Cardiac fibroblast (primary cell): ENCODE results near the gene YIF1A.

Experiments
- DNase-seq, 2 donors: peaks; one replicate each; pipeline versions ENCODE4 v3.0.0 to v3.0.0-alpha.2; 2010; ENCODE audit warnings: low read depth in 2 of 2
- H3K4me3 ChIP-seq, 2 donors: replicated peaks in 1 of 2; 1 replicate in 1 of 2; 2 replicates in 1 of 2; pipeline ENCODE4 v1.5.1; 2011; ENCODE audit warnings: low read depth in 2 of 2, low read length in 2 of 2, mild to moderate bottlenecking in 2 of 2, moderate library complexity in 1 of 2
- TF ChIP-seq, protein P1 (sequence below): IDR thresholded peaks from one replicate; pipeline ENCODE4 v1.5.1; 2011; ENCODE audit warnings: low read depth, mild to moderate bottlenecking, low read length, inconsistent platforms

Gene YIF1A

DNA sequence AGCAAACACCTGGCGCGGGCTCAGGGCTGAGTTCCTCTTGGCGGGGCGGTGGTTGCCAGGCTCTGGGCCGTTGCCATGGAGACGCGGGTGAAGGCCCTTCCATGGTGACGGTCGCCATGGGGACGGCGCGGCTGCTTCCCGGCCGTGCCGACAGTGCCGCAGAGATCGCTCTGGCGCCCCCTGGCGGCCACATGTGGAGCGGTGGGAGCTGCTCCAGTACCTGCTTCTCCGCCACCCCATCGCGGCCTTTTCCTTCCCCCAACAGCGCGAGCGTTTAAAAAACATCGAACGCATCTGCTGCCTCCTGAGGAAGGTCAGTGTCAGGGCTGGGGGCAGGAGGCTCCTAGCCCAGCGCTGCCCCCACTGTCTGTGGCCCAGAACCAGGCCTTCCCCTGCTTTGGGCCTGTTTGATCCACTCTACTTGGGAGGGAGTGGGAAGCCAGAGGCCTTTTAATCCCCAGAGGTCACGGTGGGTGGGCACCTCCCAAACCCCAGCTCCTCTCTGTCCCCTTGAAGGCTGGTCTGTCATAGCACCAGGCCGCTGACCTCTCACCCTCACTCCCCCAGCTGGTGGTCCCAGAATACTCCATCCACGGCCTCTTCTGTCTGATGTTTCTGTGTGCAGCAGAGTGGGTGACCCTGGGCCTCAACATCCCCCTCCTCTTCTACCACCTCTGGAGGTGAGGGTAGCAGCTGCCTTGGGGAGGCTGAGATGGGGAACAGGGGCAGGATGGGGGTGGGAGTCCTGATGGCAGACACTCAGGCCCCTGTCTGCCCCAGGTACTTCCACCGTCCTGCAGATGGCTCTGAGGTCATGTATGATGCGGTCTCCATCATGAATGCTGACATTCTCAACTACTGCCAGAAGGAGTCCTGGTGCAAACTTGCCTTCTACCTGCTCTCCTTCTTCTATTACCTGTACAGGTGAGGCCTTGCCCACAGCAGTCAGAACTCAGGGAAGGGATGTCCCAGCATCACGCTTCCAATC lies 6.2 kb downstream of the YIF1A start:
- DNase-seq, result peak; percentile 96 to 97
- H3K4me3 ChIP-seq, result no peak overlapping the region
- TF ChIP-seq, protein P1, sequence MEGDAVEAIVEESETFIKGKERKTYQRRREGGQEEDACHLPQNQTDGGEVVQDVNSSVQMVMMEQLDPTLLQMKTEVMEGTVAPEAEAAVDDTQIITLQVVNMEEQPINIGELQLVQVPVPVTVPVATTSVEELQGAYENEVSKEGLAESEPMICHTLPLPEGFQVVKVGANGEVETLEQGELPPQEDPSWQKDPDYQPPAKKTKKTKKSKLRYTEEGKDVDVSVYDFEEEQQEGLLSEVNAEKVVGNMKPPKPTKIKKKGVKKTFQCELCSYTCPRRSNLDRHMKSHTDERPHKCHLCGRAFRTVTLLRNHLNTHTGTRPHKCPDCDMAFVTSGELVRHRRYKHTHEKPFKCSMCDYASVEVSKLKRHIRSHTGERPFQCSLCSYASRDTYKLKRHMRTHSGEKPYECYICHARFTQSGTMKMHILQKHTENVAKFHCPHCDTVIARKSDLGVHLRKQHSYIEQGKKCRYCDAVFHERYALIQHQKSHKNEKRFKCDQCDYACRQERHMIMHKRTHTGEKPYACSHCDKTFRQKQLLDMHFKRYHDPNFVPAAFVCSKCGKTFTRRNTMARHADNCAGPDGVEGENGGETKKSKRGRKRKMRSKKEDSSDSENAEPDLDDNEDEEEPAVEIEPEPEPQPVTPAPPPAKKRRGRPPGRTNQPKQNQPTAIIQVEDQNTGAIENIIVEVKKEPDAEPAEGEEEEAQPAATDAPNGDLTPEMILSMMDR, result peak; percentile 97

DNA sequence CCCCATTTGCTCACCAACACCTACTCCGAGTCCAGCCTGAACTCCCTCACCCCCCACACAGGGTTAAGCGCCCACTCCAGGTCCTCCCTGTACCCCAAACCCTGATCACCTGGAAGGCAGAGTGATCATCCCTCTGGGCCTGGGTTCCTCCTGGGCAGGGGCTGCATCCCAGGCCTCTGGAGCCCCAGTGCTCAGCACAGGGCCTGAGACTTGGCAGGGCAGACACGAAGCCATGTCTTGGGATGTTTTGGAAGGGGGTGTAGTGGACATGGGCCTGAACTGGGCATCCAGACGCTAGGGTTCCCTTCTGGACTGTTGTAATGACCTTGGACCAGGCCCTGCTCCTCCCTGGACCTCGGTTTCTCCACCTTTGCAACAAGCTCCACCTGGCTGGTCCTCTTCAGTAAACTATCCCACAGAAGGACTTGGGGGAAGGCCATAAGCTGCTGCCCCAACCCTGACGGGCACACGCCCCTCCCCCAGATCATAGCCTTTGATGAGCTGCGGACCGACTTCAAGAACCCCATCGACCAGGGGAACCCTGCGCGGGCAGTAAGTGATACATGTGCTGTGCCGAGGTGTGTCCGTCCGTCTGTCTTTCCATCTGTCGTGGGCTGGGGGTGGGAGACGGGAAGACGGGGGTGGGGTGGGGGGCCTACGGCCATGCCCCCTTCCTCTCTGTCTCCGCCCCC lies 7.0 kb downstream of the YIF1A start:
- H3K4me3 ChIP-seq, result no peak overlapping the region
- TF ChIP-seq, protein P1, result no peak
- DNase-seq, result no peak

DNA sequence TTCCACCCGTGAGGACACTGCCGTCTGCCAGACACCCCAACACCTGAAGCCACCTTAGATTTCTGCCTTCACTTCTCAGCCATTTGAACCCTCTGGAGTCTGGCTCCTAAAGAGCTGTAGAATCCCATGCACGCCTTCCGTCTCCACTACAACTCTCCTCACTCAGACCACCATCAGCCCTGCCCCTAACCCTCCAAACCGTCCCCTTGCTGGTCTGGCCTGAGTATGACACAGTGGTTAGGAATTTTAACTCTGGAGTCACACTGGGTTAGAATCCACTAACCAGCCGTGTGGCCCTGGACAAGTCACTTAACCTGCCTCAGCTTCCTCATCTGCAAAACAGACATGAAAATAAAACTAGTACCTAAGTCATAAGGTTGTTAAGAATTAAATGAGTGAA lies 7.9 kb downstream of the YIF1A start:
- no peak overlapping the region for H3K4me3 ChIP-seq
- TF ChIP-seq, protein P1, result no peak
- DNase-seq, result peak in 1 of 2 donors; percentile 22

DNA sequence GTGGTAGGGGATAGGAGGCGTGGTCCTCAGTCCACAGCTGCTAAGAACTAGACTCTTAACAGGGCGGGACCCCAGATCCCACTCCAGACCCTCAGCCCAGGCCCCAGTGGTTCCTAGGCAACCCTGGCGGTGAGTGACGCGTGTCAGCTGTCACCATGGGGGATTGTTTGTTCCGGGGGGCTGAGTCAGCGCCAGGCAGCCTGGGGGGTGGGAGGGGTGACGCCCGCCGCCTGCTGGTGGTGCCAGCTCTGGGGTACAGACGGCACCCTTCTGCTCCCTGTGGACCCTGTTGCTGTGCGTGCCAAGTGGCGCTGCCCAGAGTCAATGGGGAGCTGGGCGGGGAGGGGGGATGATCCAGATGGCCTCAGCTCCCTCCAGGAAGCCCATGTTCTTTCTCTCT lies 8.5 kb downstream of the YIF1A start:
- H3K4me3 ChIP-seq, result no peak overlapping the region
- DNase-seq, result no peak
- TF ChIP-seq, protein P1, result no peak

DNA sequence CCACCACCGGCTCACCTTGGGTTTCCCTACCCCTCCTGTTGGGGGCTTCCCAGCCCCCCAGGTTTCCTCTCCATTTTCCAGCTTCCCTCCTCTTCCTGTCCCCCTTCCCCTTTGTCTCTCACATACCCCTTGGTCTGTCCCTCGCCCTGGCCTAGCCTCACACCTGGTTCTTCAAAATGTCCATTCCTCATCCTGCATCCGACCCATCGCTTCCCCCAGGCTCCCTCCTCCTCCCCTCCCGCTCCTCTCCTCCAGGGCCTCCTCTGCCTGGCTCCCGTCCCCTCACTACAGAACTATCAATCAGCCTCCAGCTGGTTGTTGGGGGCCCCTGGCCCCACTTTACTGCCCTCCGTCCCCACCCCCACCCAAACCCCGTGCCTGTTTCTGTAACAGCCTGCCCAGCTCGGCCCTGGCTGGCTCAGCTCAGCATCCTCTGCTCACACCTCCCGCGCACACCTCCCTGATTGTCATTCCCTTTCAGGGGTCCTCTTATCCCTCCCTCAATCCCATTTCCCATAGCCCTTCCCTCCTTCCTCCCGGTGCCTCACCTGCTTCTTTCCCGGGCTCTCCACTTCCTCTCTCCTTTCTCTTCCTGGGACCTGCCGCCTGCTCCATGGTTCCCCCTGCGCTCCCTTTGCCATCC lies 9.7 kb downstream of the YIF1A start:
- no peak for DNase-seq
- TF ChIP-seq, protein P1, result no peak
- H3K4me3 ChIP-seq, result no peak overlapping the region

DNA sequence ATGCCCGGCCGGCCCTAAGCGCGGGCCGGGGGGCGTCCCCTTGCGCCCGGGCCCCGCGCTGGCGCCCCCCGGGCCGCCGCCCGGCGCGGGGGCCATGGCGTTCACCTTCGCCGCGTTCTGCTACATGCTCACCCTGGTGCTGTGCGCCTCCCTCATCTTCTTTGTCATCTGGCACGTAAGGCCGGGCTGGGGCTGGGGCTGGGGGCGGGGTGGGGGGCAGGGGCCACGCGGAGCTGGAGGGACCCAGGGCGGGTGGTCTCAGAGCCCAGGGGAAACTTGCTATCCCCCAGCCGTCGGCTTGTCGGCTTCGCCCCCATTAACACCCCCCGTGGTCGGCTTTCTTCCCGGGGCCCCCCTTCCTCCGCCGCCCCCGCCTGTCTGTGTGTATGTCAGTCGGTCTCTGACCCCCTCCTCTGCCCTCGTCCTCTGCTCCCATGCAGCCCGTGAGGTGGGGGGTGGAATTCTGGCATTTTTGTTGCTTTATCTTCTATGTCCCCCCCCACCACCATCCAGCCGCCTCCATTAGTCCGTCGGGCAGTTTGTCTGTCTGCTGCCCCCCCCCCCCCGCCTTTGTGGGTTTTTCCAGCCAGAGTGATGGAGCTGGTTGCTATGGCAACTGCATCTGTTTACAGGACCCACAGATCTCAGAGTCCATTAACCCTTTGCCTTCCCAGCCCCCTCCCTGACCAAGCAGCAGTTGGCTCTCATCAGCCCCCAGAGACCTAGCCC lies 10.4 kb downstream of the YIF1A start:
- TF ChIP-seq, protein P1, result no peak
- H3K4me3 ChIP-seq, result no peak overlapping the region
- DNase-seq, result peak; percentile 15 to 25
